Fibroblast of pulmonary artery (primary cell): ENCODE results near the gene NDUFAF5.

ENCODE experiments used
- DNase-seq: peaks from one replicate; pipeline ENCODE4 v3.0.0-alpha.2; 2010; ENCODE audit warnings: low read depth
- H3K4me3 ChIP-seq: replicated peaks from 2 replicates; pipeline ENCODE4 v1.5.1; 2011; ENCODE audit warnings: low read depth, mild to moderate bottlenecking, control low read depth, low read length, moderate library complexity
- CTCF ChIP-seq: IDR thresholded peaks from 2 replicates; pipeline ENCODE4 v1.5.1; 2011; ENCODE audit warnings: mild to moderate bottlenecking, control low read depth, low read length, inconsistent platforms; ENCODE audit errors: missing control alignments

Gene NDUFAF5

GRCh38 chr20:13838664-13839063 lies 53.8 kb downstream of the NDUFAF5 start:
- no peak overlapping the region for H3K4me3 ChIP-seq
- no peak for DNase-seq
- no peak for TF ChIP-seq CTCF

GRCh38 chr20:13839421-13840092 lies 54.7 kb downstream of the NDUFAF5 start:
- no peak for TF ChIP-seq CTCF
- DNase-seq: no peak
- no peak overlapping the region for H3K4me3 ChIP-seq

- no peak for DNase-seq
- TF ChIP-seq CTCF: no peak
- no peak overlapping the region for H3K4me3 ChIP-seq
Observed at GRCh38 chr20:13840093-13840465, 55.3 kb downstream of the NDUFAF5 start.

GRCh38 chr20:13841206-13841605 lies 56.4 kb downstream of the NDUFAF5 start:
- no peak overlapping the region for H3K4me3 ChIP-seq
- no peak for TF ChIP-seq CTCF

GRCh38 chr20:13844296-13844695 lies 59.5 kb downstream of the NDUFAF5 start:
- TF ChIP-seq CTCF: no peak
- no peak overlapping the region for H3K4me3 ChIP-seq
- DNase-seq: no peak

More at GRCh38 chr20:13841206-13841605, 56.4 kb downstream of the NDUFAF5 start:
- DNase-seq: no peak

GRCh38 chr20:13851279-13851678 lies 66.5 kb downstream of the NDUFAF5 start:
- DNase-seq: no peak
- H3K4me3 ChIP-seq: no peak overlapping the region
- TF ChIP-seq CTCF: no peak

GRCh38 chr20:13852306-13852705 lies 67.5 kb downstream of the NDUFAF5 start:
- H3K4me3 ChIP-seq: no peak overlapping the region
- no peak for DNase-seq
- TF ChIP-seq CTCF: no peak
